HG03175 (cell line): Measurements from ENCODE around the gene TMEM223.
A peak's percentile ranks its signal among the peaks of the same experiment; 100 is the strongest.
"Not testable (repeated sequence)": the region's sequence is repeated elsewhere in the genome, so short reads cannot be mapped to it uniquely, and the experiment has no call there.

Experiments used
- ATAC-seq: cut with Tn5 transposase; IDR thresholded peaks from one replicate; pipeline ENCODE4 v1.9.1; 2021; ENCODE audit warnings: mild to moderate bottlenecking, moderate library complexity; ENCODE audit not compliant: unreplicated experiment

Gene TMEM223

GRCh38 chr11:62755086-62755615, 36.7 kb downstream of the TMEM223 start:
- no peak for ATAC-seq

GRCh38 chr11:62753736-62754603, 37.8 kb downstream of the TMEM223 start, which contains the start of gene ZBTB3:
ZBTB3 (minus strand) TSS chr11:62754160; CDS start chr11:62753664, 496 bp downstream.
- ATAC-seq: peak; percentile 94

GRCh38 chr11:62752994-62753735, 38.6 kb downstream of the TMEM223 start:
- ATAC-seq: no peak

- ATAC-seq: no peak
Observed at GRCh38 chr11:62752177-62752785, 39.5 kb downstream of the TMEM223 start.

GRCh38 chr11:62749931-62750330, 41.9 kb downstream of the TMEM223 start:
- not testable (repeated sequence) for ATAC-seq

GRCh38 chr11:62747475-62748160, 44.2 kb downstream of the TMEM223 start:
- ATAC-seq: no peak
